Right lobe of liver (tissue), 6 donors: ENCODE results near the gene CAMTA1. TPM values are rescaled to one million over a fixed set of nuclear protein-coding genes. Genes with fewer than 3 reads are reported as not detected.

Experiments used
- ATAC-seq, 4 donors: fragments of 200-7000 bp; cut with Tn5 transposase; one replicate each; pipeline ENCODE4 v1.9.1; 2020; ENCODE audit warnings: mild to moderate bottlenecking in 4 of 4, moderate library complexity in 4 of 4
- DNase-seq, 3 donors: peaks; one replicate each; pipeline ENCODE4 v3.0.0-alpha.2; 2020
- H3K27ac ChIP-seq, 3 donors: fragments of 200-600 bp; one replicate each; pipeline ENCODE4 v1.8.0; 2022
- H3K27me3 ChIP-seq, 2 donors: fragments of 200-600 bp; one replicate each; pipeline ENCODE4 v1.8.0; 2022
- H3K36me3 ChIP-seq, 4 donors: fragments of 200-600 bp; sonication (generic) in 1 of 4; one replicate each; pipeline versions ENCODE4 v1.5.1 to v1.8.0; 2017 to 2022; ENCODE audit warnings: control low read depth in 1 of 4
- H3K4me1 ChIP-seq, 4 donors: fragments of 200-600 bp; sonication (generic) in 1 of 4; one replicate each; pipeline versions ENCODE4 v1.5.1 to v1.8.0; 2017 to 2022; ENCODE audit warnings: control low read depth in 1 of 4
- H3K4me3 ChIP-seq, 3 donors: fragments of 200-600 bp; one replicate each; pipeline ENCODE4 v1.8.0; 2022
- H3K9me3 ChIP-seq, 4 donors: fragments of 200-600 bp; sonication (generic) in 1 of 4; one replicate each; pipeline versions ENCODE4 v1.5.1 to v1.8.0; 2017 to 2022; ENCODE audit warnings: control low read depth in 1 of 4
- CTCF ChIP-seq, 4 donors: fragments of 200-600 bp in 3 of 4; fragments of 450-650 bp in 1 of 4; IDR thresholded peaks; one replicate each; pipeline versions ENCODE4 v1.5.1 to v1.8.0; 2016 to 2022; ENCODE audit warnings: antibody characterized with exemption in 4 of 4, mild to moderate bottlenecking in 2 of 4
- POLR2A ChIP-seq: fragments of 450-650 bp; IDR thresholded peaks from one replicate; pipeline ENCODE4 v1.6.1; 2017; ENCODE audit warnings: antibody characterized with exemption, mild to moderate bottlenecking
- WGBS: methylation state at CpG from one replicate; pipeline ENCODE4 v1.1.6; 2018; ENCODE audit warnings: low coverage, low lambda C conversion rate; ENCODE audit not compliant: insufficient coverage; ENCODE audit errors: missing lambda C conversion rate; 5-methylcytosine and 5-hydroxymethylcytosine counted together
- intact Hi-C, 2 donors: fragments of 100-400 bp; cut with DNase I; formaldehyde crosslinking; loops; one replicate each; pipeline versions ENCODE4 v1.11.2 to v1.14.1; 2022
- total RNA-seq, 6 experiments: library from RNA; depleted of rRNA in 2 of 6; stranded (reverse); fragments of >200 nt in 2 of 6; fragmentation: NEBNext Ultra II Directional in 3 of 6; extraction: Animal tissue kit (Norgen Biotek cat#: 25700) in 3 of 6; gene quantifications; one replicate each; pipeline versions ENCODE4 v1.1.0 to v1.2.4, GENCODE V29; 2016 to 2023
- donor health status: DM: no; HTN: yes; CAD: no.
- donor health status: DM: no; HTN: no; CAD: no.
- donor health status: DM: no; HTN: no; CAD: no.
- donor health status: DM: no; HTN: yes; CAD: no.
- donor health status: DM: no; HTN: yes; CAD: no.

The CAMTA1 gene
- total RNA-seq, 6 experiments from 2014 or later: 32.3 to 49.4 (median 37.2) TPM

DNA sequence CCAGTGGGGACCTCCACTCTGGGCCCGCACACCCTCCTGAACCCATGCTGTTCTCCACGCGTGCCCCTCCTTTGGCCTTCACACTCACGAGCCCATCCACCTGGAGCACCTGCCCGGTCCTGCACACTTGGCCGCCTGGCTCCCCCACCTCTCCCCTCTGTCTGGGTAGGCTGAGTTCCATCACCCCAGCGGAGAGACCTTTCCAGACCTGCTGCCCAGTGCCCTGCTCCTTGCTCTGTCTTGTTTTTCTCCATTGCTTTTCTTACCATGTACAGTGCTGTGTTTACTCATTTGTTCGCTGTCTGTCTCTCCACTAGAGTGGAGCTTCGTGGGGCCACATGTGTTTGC lies 634.8 kb downstream of the CAMTA1 start:
- H3K27me3 ChIP-seq: no peaks in the 10 kb centered on the region
- H3K4me3 ChIP-seq: no peak overlapping the region
- H3K4me1 ChIP-seq: no peaks in the 10 kb centered on the region
- H3K36me3 ChIP-seq: no peaks in the 10 kb centered on the region
- no peak overlapping the region for H3K27ac ChIP-seq
- no peaks in the 10 kb centered on the region for H3K9me3 ChIP-seq
- DNase-seq (peak in 1 of 3 donors; percentile 36), ATAC-seq (peak in 1 of 4 donors; percentile 18)
- TF ChIP-seq POLR2A: no peak
- no peak for TF ChIP-seq CTCF (IDR thresholded peaks at IDR 0.05)
- 55% methylated on average over 6 of the region's 9 CpGs for WGBS
- intact Hi-C loops: no loop called here

GRCh38 chr1:7420470-7421100 lies 635.3 kb downstream of the CAMTA1 start:
- no peak overlapping the region for H3K4me3 ChIP-seq
- H3K27ac ChIP-seq: no peak overlapping the region
- H3K4me1 ChIP-seq: no peaks in the 10 kb centered on the region
- no peaks in the 10 kb centered on the region for H3K27me3 ChIP-seq
- ATAC-seq (no peak), DNase-seq (peak in 1 of 3 donors; percentile 27)
- H3K36me3 ChIP-seq: no peaks in the 10 kb centered on the region
- TF ChIP-seq CTCF (IDR thresholded peaks at IDR 0.05) (no peak), POLR2A (no peak)
- intact Hi-C loops: no loop called here
- no peaks in the 10 kb centered on the region for H3K9me3 ChIP-seq
- 69% methylated on average over 5 of the region's 6 CpGs for WGBS

DNA sequence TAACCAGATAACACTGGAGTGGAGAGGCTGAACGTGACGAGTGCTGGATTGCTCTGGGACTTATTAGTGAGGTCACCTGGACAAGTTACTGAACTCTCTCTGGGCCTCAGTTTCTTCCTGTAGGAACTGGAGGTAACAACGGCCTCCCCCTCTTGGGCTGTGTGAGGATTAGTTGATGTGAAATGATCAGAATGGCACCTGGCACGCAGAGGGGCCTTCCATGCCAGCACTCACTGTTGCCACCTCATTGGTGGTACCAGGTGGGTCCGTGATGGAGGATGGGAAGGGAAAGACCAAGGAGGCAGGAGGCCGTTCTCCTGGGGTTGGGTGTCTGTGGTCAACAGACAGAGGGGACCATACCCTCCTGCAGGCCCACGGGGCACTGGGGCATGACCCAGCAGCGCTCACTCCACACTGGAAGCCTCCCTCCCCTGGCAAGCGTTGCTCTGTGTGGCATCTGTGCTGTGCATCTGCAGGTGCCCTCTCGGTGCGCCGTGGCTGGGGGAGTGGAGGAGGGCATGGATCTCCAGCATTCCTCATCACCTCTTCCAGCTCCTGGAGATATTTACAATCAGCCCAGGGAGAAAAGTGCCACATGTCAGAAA lies 636.3 kb downstream of the CAMTA1 start:
- H3K9me3 ChIP-seq: no peaks in the 10 kb centered on the region
- H3K27me3 ChIP-seq: no peaks in the 10 kb centered on the region
- no peak overlapping the region for H3K27ac ChIP-seq
- intact Hi-C loops: no loop called here
- WGBS: 60% methylated on average over 2 of the region's 12 CpGs
- ATAC-seq (no peak), DNase-seq (peak in 2 of 3 donors; percentile 28 to 30)
- H3K4me1 ChIP-seq: no peaks in the 10 kb centered on the region
- no peak overlapping the region for H3K4me3 ChIP-seq
- TF ChIP-seq POLR2A: no peak
- TF ChIP-seq CTCF (IDR thresholded peaks at IDR 0.05): no peak
- no peaks in the 10 kb centered on the region for H3K36me3 ChIP-seq

- no peaks in the 10 kb centered on the region for H3K27me3 ChIP-seq
- H3K36me3 ChIP-seq: no peaks in the 10 kb centered on the region
- no peaks in the 10 kb centered on the region for H3K9me3 ChIP-seq
- no peak for TF ChIP-seq CTCF (IDR thresholded peaks at IDR 0.05)
- TF ChIP-seq POLR2A: no peak
- intact Hi-C loops: no loop called here
- ATAC-seq (no peak), DNase-seq (peak in 2 of 3 donors; percentile 27 to 35)
- H3K4me3 ChIP-seq: no peak overlapping the region
- 93% methylated on average over 3 of the region's 6 CpGs for WGBS
- H3K4me1 ChIP-seq: no peaks in the 10 kb centered on the region
- no peak overlapping the region for H3K27ac ChIP-seq
These were observed 636.8 kb downstream of the CAMTA1 start for GRCh38 chr1:7422081-7422480.
